Spinal cord (tissue), 10 donors: ENCODE measurements around the gene CYTH4. TPM values are rescaled to one million over a fixed set of nuclear protein-coding genes. Genes with fewer than 3 reads are reported as not detected.
"Not testable (repeated sequence)": the region's sequence is repeated elsewhere in the genome, so short reads cannot be mapped to it uniquely, and the experiment has no call there.

Experiments
- DNase-seq, 6 donors: peaks; one replicate each; pipeline versions ENCODE4 v3.0.0 to v3.0.0-alpha.2; 2013 to 2015; ENCODE audit warnings: low spot score in 6 of 6, low read depth in 4 of 6
- H3K27ac ChIP-seq: one replicate; pipeline ENCODE4 v1.5.1; 2013; ENCODE audit warnings: low read depth, low read length, control low read depth
- H3K27me3 ChIP-seq: one replicate; pipeline ENCODE4 v1.6.1; 2013; ENCODE audit warnings: low read length; ENCODE audit not compliant: control insufficient read depth, insufficient read depth
- H3K36me3 ChIP-seq: one replicate; pipeline ENCODE4 v1.6.1; 2013; ENCODE audit warnings: low read length; ENCODE audit not compliant: control insufficient read depth, insufficient read depth
- H3K4me1 ChIP-seq: one replicate; pipeline ENCODE4 v1.6.1; 2013; ENCODE audit warnings: low read length; ENCODE audit not compliant: control insufficient read depth, insufficient read depth
- H3K4me3 ChIP-seq: one replicate; pipeline ENCODE4 v1.5.1; 2013; ENCODE audit warnings: low read depth, low read length, control low read depth
- H3K9me3 ChIP-seq: one replicate; pipeline ENCODE4 v1.6.1; 2013; ENCODE audit warnings: low read length; ENCODE audit not compliant: control insufficient read depth, insufficient read depth
- WGBS: methylation state at CpG from one replicate; pipeline ENCODE4 v1.1.5; 2013; ENCODE audit warnings: missing lambda C conversion rate; ENCODE audit not compliant: insufficient coverage; 5-methylcytosine and 5-hydroxymethylcytosine counted together
- long read RNA-seq, 4 donors: transcript quantifications; one replicate each; lab custom pipeline, GENCODE V29; 2026
- polyA plus RNA-seq, 2 donors: library from polyadenylated mRNA; unstranded; fragments of 120-200 nt; gene quantifications; one replicate each; pipeline ENCODE4 v1.2.1, GENCODE V29; 2013; ENCODE audit not compliant: insufficient read length in 2 of 2
- total RNA-seq, 2 donors: library from RNA; depleted of rRNA in 1 of 2; stranded (reverse); fragments of 120-200 nt in 1 of 2; fragments of >200 nt in 1 of 2; gene quantifications; one replicate each; pipeline versions ENCODE4 v1.2.3 to v1.2.4, GENCODE V29; 2013 to 2014
- donor health status: healthy.

The CYTH4 gene
- total RNA-seq = 1 to 10 TPM; 9.1 to 9.4 TPM
- polyA plus RNA-seq = 1 to 10 TPM; 5.8 to 6.7 TPM
- long read RNA-seq, donor 1 = 0 reads
- long read RNA-seq, donor 2 = 0 reads
- long read RNA-seq, donor 3 = 0 reads
- long read RNA-seq, donor 4 = 0 reads

- WGBS = 64% methylated on average over 12 of the region's 12 CpGs
- Histone ChIP-seq H3K4me3 (peak within 1 kb of the TSS; percentile 17), H3K36me3 (no peaks in the 10 kb centered on the region), H3K4me1 (peaks cover 4% of the 10 kb centered on the region), H3K27ac (no peak within 1 kb of the TSS), H3K9me3 (no peaks in the 10 kb centered on the region), H3K27me3 (no peaks in the 10 kb centered on the region)
- no peak for DNase-seq
Measured at GRCh38 chr22:37282385-37282677, at the start of gene CYTH4. TSS of gene CYTH4 (plus strand) at chr22:37282508. CDS start at chr22:37282570, 62 bp downstream.

- peaks cover 19% of the 10 kb centered on the region for H3K4me1 ChIP-seq
- H3K27me3 ChIP-seq, DNase-seq, H3K9me3 ChIP-seq, H3K36me3 ChIP-seq, H3K27ac ChIP-seq, H3K4me3 ChIP-seq: not testable (repeated sequence)
- WGBS = 88% methylated on average over 11 of the region's 12 CpGs
Measured at GRCh38 chr22:37233371-37233750, 48.9 kb upstream of the CYTH4 start.

- H3K4me1 ChIP-seq = peaks cover 12% of the 10 kb centered on the region
- WGBS = 67% methylated on average over 27 of the region's 27 CpGs
- H3K36me3 ChIP-seq = no peaks in the 10 kb centered on the region
- no peak overlapping the region for H3K4me3 ChIP-seq
- DNase-seq = no peak
- no peaks in the 10 kb centered on the region for H3K27me3 ChIP-seq
- no peaks in the 10 kb centered on the region for H3K9me3 ChIP-seq
- no peak overlapping the region for H3K27ac ChIP-seq
Measured at GRCh38 chr22:37233751-37234631, 48.3 kb upstream of the CYTH4 start.

GRCh38 chr22:37234736-37235711 is 47.3 kb upstream of the CYTH4 start:
- no peak for DNase-seq

GRCh38 chr22:37235897-37236607 is 46.3 kb upstream of the CYTH4 start:
- no peak overlapping the region for H3K4me3 ChIP-seq
- WGBS = 86% methylated on average over 2 of the region's 3 CpGs
- peaks cover 6% of the 10 kb centered on the region for H3K4me1 ChIP-seq
- H3K27me3 ChIP-seq = peaks cover 6% of the 10 kb centered on the region
- no peaks in the 10 kb centered on the region for H3K9me3 ChIP-seq
- no peaks in the 10 kb centered on the region for H3K36me3 ChIP-seq
- no peak for DNase-seq
- no peak overlapping the region for H3K27ac ChIP-seq

More at GRCh38 chr22:37234736-37235711, 47.3 kb upstream of the CYTH4 start:
- no peaks in the 10 kb centered on the region for H3K9me3 ChIP-seq
- 83% methylated on average over 13 of the region's 16 CpGs for WGBS
- peaks cover 6% of the 10 kb centered on the region for H3K4me1 ChIP-seq
- no peak overlapping the region for H3K4me3 ChIP-seq
- peaks cover 4% of the 10 kb centered on the region for H3K27me3 ChIP-seq
- no peaks in the 10 kb centered on the region for H3K36me3 ChIP-seq
- no peak overlapping the region for H3K27ac ChIP-seq

GRCh38 chr22:37237371-37238268 is 44.7 kb upstream of the CYTH4 start:
- Histone ChIP-seq H3K27me3 (peaks cover 6% of the 10 kb centered on the region), H3K4me3 (no peak overlapping the region), H3K27ac (no peak overlapping the region), H3K4me1 (peaks cover 6% of the 10 kb centered on the region), H3K9me3 (no peaks in the 10 kb centered on the region), H3K36me3 (no peaks in the 10 kb centered on the region)
- no peak for DNase-seq
- WGBS = 71% methylated on average over 17 of the region's 20 CpGs

- Histone ChIP-seq H3K36me3 (no peaks in the 10 kb centered on the region), H3K9me3 (no peaks in the 10 kb centered on the region), H3K27ac (no peak overlapping the region), H3K4me3 (no peak overlapping the region), H3K4me1 (peaks cover 15% of the 10 kb centered on the region), H3K27me3 (peaks cover 6% of the 10 kb centered on the region)
- no peak for DNase-seq
- WGBS = 90% methylated on average over 7 of the region's 10 CpGs
Measured at GRCh38 chr22:37239336-37240239, 42.7 kb upstream of the CYTH4 start.
